CD1c-positive myeloid dendritic cell (primary cell): ENCODE results near the gene LMBR1.
"Not testable (repeated sequence)": the region's sequence is repeated elsewhere in the genome, so short reads cannot be mapped to it uniquely, and the experiment has no call there.

Source experiments
- DNase-seq: peaks from one replicate; pipeline ENCODE4 v3.0.0-alpha.2; 2016; ENCODE audit errors: extremely low spot score

The LMBR1 gene

DNA sequence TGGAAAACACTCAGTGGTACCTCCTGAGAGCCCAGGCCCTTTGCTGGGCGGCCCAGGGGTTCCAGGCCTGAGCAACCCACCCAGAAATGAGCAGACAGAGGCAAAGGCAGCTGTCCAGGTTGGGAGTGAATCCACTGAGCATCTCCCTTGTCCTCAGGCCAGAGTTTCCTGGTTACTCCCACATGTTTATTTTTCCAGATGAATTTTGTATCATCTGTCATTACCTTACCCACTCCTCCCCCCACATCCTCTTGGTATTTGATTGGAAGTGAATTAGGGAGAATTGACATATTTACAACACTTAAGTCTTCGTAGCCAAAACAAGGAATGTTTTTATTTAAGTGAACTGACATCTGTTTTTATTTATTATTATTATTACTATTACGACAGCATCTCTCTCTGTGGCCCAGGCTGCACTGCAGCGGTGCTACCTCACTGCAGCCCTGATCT lies 13.2 kb upstream of the LMBR1 start:
- no peak for DNase-seq

DNA sequence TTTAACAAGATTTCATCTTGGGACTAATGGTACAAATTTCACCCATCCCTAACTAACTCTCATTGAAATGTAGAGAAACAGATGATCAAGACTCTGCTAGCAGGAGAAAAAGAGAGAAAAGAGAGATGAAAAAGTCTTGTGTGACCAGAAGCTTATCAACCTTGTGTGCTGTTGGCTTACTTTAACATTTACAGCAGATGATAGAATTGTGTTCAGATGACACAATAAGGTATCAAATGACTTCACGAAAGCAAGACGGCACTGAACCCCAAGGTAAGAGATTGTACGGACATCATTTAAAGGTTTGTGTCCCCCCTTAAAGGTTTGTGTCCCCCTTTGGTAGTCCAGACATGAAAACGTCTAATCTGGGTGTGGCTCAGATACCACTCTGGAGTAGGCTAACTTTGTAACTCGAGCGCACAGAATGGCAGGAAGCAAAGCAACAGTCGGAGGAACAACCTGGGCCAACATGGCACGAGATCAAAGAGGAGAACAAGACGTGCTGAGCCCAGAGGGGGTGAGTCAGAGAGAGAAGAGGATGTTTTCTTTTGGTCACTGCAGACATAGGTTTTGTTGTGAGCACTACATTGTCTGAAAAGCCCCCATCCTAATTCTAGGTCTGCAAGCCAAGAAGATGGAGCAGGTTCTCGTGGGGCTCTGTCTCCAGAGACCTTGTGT lies 10.4 kb upstream of the LMBR1 start:
- DNase-seq, result no peak

DNA sequence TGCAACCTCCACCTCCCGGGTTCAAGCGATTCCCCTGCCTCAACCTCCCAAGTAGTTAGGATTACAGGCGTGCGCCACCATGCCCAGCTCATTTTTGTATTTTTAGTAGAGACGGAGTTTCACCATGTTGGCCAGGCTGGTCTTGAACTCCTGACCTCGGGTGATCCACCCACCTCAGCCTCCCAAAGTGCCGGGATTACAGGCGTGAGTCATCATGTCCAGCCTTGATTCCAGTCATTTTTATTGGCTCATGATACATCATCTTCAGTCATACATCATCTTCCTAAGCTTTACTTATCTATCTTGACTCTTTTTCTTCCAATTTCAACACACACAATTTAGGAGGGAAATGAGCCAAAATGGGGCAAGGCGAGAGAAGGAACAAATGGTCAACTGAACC lies 7.1 kb upstream of the LMBR1 start:
- not testable (repeated sequence) for DNase-seq

DNA sequence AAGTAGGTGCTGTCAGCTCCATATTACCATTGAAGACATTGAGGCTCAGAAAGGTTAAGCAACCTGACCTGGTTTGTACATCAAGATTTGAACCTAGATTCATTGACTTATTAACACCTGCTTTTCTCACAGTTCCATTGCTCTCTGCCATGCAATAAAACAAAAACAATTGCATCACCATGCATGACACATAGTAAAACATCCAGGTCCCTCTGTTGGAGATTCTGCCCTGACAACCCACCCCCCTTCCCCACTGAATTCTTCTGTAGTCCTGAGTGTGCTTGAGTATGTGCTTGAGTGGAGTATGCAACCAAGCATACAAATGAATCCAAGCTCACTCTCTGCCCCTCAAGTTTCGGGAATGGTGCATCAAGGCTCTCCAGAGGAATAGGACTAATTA lies 6.0 kb upstream of the LMBR1 start:
- DNase-seq, result no peak

DNA sequence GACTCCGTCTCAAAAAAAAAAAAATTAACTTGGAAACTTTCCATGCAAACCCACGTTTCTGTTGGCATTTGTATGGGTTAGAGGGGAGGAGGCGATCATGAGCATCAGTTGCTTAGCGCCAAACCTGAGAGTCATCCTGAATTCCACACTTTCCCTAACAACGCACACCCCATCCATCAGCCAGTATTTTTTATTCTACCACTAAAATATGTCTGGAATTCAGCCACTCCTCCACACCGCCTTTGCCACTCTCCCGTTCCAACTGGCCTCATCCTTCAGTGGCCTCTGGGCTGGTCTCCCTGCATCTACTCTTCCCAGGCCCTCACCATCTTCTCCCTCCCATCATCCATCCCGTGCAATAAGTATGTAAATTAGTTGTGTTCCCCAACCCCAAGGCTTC lies 4.7 kb upstream of the LMBR1 start:
- DNase-seq, result no peak

DNA sequence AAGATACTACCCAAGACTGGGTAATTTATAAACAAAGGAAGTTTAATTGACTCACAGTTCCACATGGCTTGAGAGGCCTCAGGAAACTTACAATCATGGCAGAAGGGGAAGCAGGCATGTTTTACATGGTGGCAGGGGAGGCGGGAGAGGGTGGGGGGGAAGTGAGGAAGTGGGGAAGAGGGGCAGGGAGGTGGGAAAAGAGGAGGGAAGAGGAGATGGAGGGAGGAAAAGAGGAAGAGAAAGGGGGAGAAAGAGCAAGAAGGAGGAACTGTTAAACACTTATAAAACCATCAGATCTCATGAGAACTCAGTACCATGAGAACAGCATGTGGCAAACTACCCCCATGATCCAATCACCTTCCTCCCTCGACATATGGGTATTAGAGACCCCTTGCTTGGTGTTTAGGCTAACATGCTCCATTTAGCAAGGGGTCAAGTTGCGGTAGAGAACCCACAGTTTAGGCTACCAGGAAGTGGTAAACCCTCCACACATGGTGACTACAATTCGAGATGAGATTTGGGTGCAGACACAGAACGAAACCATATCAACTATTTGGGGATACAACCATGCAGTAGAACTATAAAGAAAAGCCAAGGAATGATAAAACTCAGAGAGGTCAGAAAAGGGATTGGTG lies 3.5 kb upstream of the LMBR1 start:
- no peak for DNase-seq

DNA sequence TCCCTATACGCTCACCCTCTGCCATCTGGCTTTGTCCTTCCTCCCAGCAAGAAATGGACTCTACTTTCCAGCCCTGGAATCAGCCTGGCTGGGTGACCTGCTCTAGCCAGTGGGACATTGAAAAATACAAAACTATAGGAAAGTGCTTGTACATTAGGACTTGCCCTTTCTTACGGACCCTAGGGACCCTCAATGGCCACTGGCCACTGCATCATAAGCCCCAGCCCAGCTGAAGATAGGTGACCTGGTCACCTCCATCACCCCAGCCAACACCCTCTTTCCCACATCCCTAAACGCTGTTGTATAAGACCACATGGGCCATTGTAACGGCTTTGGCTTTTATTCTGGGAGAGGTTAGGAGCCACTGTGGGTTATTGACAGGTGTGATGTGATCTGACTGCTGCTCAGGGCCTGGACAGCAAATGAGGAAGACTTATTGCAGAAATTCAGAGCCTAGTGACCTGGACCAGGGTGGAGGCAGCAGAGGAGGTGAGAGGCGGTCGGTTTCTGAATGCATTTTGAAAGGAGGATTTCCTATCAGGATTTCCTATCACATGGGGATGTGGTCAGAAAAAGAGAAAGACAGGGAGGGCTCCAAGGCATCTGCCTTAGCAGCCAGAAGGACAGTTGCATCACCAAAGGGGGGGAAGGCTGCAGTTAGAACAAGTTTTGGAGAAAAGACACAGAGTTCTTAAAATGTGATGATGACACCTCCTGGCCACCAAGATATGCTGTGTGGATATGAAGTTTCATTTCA lies 2.2 kb upstream of the LMBR1 start:
- peak; percentile 43 for DNase-seq

DNA sequence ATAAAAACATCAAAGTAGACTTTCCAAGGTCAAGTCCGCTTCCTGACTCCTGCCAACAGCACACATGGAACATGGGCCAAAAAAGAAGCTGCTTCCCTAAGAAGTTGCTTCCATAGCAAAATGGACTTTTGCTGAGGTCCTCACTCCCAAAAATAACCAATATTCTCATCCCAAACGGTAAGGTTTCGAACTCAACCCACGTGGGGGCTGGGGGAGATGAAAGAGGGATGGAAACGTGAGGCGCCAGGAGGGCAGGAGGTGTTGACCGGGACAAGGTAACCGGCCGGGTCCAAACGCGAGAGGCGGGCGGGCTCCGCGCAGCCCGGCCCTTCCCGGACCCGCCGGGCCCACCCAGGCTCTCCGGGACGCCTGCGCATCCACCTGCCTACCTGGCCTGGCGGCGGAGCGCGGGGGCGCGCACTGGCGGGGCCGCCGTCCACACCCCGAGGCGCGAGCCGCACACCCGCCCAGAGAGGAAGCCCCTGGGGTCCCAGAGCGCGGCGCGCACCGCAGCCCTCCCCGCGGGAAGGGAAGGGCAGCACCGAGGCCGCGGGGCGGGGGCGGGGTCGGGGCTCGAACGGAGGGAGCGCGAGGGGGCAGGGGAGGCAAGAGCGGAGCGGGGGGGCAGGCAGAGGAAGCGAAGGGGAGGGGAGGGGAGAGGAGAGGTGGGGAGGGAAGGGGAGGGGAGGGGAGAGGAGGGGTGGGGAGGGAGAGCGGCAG lies 742 bp downstream of the LMBR1 start:
- DNase-seq, result peak; percentile 63

DNA sequence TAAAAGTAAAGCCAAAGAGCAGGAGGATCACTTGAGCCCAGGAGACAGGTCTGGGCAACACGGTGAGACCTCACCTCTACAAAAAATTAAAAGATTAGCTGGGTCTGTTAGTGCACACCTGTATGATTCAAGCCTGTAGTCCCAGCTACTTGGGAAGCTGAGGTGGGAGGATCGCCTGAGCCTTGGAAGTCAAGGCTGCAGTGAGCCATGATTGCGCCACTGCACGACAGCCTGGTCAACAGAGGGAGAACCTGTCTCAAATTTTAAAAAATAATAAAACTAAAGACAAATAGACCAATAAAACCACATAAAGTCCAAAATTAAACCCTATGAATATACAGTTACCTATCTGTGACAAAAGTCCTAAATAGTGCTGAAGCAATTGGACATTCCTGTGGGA lies 3.2 kb downstream of the LMBR1 start:
- no peak for DNase-seq

DNA sequence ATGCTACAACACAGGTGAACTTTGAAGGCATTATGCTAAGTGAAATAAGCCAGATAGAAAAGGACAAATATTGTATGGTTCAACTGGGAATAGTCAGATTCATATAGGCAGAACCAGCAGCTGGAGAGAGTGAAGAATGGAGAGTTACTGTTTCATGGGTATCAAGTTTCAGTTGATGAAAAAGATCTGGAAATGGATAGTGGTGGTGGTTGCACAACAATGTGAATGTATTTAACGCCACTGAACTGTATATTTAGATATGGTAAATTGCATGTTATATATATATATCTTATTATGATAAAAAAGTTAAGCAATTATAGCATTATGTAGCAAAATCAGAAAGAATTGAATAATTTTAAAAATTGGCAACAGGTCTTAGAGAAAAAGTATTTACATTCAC lies 3.9 kb downstream of the LMBR1 start:
- DNase-seq, result no peak

DNA sequence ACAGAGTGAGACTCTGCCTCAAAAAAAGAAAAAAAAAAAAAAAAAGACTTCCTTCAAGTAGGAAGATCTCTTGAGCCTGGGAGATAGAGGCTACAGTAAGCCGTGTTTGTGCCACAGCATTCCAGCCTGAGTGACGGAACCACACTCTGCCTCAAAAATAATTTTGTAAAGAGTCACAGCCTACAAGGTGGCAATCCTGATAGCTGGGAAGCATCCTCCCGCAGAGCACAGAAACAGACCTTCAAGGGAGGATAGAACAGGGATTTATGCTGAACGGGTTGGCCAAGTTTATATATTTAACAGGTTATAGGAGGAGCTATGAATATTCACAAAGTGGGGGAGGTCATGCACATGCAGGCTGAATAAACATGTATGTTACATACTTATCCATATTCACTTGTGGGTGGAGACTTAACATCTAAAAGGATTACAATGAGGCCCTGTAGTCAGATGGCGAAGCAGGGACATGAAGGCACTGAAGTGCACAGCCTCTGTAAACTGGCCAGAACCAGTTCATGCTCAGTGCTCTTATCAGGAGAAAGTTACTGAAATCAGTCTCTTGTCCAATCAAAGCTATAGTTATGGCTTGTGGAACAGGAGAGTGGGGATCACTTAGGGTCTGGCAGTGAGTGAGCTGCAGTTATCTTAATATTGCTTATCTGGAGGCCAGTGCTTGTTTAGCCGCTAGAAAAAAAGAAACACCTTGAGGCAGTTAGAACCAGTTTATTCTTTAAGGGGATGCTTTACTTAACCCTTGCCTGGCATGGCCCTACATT lies 6.8 kb downstream of the LMBR1 start:
- no peak for DNase-seq

DNA sequence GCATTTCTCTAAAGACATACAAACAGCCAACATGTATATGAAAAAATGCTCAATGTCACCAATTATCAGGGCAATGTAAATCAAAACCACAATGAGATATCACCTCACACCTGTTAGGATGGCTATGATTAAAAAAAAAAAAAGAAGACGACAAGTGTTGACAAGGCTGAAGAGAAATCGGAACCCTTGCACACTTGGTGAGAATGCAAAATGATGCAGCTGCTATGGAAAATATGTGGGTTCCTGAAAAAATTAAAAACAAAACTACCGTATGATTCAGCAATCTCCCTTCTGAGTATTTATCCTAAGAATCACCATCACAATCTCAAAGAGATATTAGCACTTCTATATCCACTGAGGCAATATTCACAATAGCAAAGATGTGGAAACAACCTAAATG lies 11.3 kb downstream of the LMBR1 start:
- no peak for DNase-seq

DNA sequence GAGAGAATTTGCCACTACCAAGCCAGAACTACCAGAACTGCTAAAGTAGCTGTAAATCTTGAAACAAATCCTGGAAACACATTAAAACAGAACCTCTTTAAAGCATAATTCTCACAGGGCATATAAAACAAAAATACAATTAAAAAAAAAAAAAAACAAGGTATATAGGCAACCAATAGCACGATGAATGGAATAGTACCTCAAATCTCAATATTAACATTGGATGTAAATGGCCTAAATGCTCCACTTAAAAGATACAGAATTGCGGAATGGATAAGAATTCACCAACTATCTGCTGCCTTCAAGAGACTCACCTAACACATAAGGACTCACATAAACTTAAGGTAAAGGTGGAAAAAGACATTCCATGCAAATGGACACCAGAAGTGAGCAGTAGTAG lies 17.2 kb downstream of the LMBR1 start:
- DNase-seq, result no peak

DNA sequence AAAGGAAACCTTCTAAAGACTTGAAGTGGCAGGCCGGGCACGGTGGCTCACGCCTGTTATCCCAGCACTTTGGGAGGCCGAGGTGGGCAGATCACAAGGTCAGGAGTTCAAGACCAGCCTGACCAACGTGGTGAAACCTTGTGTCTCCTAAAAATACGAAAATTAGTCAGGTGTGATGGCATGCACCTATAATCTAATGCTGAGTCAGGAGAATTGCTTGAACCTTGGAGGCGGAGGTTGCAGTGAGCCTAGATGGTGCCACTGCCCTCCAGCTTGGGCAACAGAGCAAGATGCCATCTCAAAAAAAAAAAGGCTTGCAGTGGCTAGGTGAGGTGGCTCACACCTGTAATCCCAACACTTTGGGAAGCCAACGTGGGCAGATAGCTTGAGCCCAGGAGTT lies 24.6 kb downstream of the LMBR1 start:
- DNase-seq, result not testable (repeated sequence)

DNA sequence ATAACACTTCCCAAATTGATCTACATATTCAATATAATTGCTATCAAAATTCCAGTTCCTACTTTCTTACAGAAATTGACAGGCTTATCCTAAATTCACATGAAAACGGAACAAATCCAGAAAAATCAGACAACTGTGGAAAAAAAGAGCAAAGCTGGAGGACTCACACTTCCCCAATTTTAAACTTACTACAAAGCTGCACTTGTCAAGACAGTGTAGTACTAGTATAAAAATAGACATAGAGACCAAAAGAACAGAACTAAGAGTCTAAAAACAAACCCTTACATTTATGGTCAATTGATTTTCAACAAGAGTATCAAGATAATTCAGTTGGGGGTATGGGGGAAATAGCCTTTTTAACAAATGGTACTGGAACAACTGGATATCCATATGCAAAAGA lies 27.5 kb downstream of the LMBR1 start:
- no peak for DNase-seq

DNA sequence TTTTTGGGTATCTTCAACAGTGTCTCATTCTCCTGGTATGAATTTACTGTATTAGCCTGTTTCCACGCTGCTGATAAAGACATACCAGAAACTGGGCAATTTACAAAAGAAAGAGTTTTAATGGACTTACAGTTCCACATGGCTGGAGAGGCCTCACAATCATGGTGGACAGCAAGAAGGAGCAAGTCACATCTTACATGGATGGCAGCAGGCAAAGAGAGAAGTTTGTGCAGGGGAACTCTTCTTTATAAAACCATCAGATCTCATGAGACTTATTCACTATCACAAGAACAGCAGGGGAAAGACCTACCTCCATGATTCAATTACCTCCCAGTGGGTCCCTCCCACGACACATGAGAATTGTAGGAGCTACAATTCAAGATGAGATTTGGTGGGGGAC lies 31.0 kb downstream of the LMBR1 start:
- not testable (repeated sequence) for DNase-seq

DNA sequence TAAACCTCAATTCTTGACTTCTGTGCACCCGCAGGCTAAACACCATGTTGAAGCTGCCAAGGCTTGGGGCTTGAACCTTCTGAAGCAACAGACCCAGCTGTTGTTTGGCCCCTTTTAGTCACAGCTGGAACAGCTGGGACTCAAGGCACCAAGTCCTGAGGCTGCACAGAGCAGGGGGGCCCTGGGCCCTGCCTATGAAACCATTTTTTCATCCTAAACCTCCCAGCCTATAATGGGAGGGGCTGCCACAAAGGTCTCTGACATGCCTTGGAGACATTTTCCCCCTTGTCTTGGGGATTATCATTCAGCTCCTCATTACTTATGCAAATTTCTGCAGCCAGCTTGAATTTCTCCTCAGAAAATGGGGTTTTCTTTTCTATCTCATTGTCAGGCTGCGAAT lies 31.8 kb downstream of the LMBR1 start:
- DNase-seq, result no peak

DNA sequence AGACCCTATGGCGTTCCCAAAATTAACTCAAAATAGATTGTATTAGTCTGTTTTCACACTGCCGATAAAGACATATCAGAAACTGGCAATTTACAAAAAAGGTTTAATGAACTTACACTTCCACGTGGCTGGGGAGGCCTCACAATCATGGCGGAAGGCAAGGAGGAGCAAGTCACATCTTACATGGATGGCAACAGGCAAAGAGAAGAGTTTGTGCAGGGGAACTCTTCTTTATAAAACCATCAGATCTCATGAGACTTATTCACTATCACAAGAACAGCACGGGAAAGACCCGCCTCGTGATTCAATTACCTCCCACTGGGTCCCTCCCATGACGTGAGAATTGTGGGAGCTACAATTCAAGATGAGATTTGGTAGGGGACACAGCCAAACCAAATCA lies 32.9 kb downstream of the LMBR1 start:
- not testable (repeated sequence) for DNase-seq

DNA sequence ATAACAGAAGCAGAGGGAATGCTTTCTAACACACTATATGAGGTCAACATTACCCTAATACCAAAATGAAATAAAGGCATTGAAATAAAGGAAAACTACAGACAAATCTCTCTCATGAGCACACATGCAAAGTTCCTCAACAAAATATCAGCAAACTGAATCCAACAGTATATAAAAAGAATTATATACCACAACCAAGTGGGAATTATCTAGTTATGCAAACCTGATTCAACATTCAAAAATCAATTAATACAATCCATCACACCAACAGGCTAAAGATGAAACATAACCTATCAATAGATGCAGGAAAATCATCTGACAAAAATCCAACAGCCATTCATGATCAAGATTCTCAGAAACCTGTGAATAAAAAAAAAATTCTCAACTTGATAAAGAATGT lies 34.5 kb downstream of the LMBR1 start:
- DNase-seq, result no peak

DNA sequence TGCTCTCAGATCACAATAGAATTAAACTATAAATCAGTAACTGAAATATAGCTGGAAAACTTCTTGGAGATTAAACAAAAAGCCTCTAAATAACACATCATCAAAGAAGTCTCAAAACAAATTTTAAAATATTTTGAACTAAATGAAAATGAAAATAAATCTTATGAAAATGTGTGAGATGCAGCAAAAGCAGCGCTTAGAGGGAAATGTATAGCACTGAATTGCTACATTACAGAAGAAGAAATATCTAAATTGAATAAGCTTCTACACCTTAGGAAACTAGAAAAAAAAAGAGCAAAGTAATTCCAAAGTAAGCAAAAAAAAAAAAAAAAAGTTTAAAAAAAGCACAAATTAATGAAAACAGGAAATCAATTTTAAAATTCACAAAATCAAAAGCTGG lies 35.2 kb downstream of the LMBR1 start:
- no peak for DNase-seq

DNA sequence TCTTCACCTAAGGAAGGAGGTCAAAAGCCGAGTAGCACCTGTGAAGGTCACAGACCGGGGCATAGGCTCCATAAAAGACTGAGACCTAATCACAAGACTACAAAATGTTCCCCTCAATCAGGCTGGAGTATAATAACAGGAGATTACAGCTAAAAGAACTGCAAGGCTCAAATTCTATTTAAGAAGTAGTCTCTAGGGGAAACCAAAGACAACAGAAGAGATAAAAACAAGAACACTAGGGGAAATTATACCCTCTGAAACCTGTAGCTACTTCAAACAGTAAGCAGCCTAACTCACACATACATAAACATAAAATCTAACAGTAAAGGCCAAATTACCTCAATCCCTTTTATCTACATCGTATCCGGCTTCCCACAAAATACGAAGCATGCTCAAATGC lies 38.3 kb downstream of the LMBR1 start:
- no peak for DNase-seq

DNA sequence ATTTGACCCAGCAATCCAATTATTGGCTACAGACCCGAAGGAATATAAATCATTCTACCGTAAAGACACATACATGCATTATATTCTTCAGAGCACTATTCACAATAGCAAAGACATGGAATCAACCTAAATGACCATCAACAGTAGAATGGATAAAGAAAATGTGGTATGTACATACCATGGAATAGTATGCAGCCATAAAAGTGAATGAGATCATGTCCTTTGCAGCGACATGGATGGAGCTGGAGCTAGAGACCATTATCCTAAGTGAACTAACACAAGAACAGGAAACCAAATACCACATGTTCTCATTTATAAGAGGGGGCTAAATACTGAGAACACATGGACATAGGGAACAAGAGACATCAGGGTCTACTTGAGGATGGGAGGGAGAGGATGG lies 44.0 kb downstream of the LMBR1 start:
- no peak for DNase-seq
